ENCODE results near the gene AGBL5.
A peak's percentile ranks its signal among the peaks of the same experiment; 100 is the strongest.

The AGBL5 gene, protein sequence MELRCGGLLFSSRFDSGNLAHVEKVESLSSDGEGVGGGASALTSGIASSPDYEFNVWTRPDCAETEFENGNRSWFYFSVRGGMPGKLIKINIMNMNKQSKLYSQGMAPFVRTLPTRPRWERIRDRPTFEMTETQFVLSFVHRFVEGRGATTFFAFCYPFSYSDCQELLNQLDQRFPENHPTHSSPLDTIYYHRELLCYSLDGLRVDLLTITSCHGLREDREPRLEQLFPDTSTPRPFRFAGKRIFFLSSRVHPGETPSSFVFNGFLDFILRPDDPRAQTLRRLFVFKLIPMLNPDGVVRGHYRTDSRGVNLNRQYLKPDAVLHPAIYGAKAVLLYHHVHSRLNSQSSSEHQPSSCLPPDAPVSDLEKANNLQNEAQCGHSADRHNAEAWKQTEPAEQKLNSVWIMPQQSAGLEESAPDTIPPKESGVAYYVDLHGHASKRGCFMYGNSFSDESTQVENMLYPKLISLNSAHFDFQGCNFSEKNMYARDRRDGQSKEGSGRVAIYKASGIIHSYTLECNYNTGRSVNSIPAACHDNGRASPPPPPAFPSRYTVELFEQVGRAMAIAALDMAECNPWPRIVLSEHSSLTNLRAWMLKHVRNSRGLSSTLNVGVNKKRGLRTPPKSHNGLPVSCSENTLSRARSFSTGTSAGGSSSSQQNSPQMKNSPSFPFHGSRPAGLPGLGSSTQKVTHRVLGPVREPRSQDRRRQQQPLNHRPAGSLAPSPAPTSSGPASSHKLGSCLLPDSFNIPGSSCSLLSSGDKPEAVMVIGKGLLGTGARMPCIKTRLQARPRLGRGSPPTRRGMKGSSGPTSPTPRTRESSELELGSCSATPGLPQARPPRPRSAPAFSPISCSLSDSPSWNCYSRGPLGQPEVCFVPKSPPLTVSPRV

GRCh38 chr2:27050996-27051901 is at the start of gene AGBL5:
AGBL5 (plus strand) TSS chr2:27051668; CDS start chr2:27052959, 1,291 bp downstream.
- DNase-seq (ENCODE audit: low spot score) = peak; percentile 99

DNA sequence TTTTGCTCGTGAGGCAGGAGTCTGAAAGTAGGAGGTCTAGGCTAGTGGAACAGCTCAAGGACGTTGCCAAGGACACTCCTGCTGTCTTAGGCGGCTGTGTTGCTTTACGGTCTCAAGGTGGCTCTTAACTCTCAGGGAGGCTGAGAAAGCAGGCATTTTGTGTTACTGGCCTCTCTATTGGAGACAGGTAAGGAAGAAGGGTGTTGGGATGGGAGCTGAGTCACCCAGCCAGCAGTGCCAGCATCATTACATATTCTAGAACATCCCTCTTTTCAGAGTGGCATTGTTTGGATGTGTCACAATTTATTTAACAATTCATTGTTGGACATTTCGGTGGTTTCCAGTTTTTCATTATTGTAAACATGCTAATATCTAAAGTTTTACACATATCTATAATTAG is 49.5 kb upstream of the AGBL5 start:
- DNase-seq (ENCODE audit: low spot score) = no peak

DNA sequence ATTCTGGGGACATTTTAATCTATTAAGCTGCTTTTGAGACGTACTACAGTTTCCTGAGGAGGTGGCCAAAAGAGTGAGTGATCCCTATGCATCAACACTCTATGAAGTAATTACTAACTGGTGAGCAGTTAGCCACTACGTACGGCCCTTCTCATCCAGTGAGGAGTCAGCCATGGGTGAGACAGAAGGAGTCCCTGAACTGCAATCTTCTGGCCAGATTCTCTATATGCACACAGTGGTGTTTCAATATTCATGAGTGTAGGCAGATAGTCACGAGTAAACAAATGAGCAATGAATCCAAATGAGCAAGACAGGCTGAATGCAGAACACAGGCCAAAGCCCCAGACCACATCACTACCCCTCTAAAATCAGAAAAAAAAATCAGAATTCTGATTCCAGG is 48.5 kb upstream of the AGBL5 start:
- no peak for DNase-seq (ENCODE audit: low spot score)

DNA sequence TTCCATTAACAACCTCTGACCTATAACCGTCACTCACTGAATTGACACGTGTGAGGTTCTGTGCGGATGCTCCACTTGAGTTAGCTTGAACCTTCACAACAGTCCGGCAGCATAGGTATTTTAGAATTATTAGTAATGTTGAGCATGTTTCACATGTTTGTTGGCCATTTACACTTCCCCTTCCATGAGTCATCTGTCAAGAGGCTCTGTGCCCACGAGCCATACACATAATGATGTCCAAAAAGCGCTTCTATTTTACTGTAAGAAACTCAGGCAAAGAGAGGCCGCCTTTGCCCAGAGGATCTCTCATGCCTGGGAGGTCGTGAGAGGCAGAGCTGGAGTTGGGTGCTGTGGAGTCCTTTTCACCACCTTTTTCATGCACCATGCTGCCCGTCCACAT is 47.6 kb upstream of the AGBL5 start:
- peak; percentile 27 for DNase-seq (ENCODE audit: low spot score)

GRCh38 chr2:27006602-27007415 is 44.7 kb upstream of the AGBL5 start:
- DNase-seq (ENCODE audit: low spot score) = no peak

GRCh38 chr2:27007416-27008374 is 43.8 kb upstream of the AGBL5 start:
- no peak for DNase-seq (ENCODE audit: low spot score)

DNA sequence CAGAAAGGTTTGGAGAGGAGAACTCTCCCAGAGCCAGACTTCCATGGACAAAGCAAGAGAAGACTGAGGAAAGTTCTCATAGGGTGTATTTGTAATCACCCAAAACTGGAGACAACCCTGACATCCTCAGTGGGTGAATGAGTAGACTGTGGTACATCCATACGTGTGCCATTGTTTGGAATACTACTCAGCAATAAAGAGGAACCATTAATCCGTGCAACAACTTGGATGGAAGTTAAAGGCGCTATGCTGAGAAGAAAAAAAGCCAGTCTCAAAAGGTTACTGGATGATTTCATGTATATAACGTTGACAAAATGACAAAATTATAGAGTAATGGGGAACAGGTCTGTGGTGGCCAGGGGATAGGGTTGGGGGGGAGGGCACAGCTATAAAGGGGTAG is 42.8 kb upstream of the AGBL5 start:
- DNase-seq (ENCODE audit: low spot score) = no peak

GRCh38 chr2:27009083-27009482 is 42.4 kb upstream of the AGBL5 start:
- no peak for DNase-seq (ENCODE audit: low spot score)

DNA sequence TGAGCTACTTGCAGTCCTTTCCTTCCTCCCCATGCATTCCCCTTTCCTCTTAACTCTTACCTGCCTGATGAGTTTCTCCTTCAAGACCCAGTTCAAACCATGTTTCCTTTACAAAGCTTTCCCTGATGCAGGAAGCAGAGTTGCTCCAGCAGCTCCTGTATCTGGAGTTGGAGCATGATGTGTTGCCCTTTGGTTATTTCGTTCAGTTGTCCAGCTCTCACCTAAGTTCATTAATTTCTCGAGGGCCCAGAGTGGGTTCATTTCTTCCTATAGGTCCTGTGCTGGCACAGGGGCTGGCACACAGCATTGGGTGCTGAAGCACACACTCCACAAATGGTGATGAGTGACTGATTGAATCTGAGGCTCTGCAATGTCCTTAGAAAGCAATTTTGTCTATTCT is 41.8 kb upstream of the AGBL5 start:
- no peak for DNase-seq (ENCODE audit: low spot score)

GRCh38 chr2:27010139-27010538 is 41.3 kb upstream of the AGBL5 start:
- no peak for DNase-seq (ENCODE audit: low spot score)

DNA sequence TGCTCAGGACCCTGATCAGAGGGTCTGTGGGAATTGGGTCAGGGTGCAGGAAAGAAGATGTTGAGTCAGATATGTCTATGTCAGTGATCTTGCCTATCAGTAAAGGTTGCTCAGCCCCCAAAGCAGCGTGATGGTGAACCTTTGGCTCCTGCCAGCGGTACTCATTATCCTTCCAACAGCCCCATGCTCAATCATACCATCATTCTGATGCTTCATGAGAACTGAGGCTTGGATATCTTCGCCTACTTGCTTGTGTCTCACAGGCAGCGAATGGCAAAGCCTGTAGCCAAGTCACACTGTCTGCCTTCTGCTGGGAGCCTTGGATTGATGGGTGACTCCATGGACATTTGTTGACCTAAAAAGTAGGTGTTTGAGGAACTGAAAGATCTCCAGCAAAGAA is 37.7 kb upstream of the AGBL5 start:
- DNase-seq (ENCODE audit: low spot score) = no peak

- DNase-seq (ENCODE audit: low spot score) = no peak
Measured at GRCh38 chr2:27014771-27015433, 36.6 kb upstream of the AGBL5 start.

DNA sequence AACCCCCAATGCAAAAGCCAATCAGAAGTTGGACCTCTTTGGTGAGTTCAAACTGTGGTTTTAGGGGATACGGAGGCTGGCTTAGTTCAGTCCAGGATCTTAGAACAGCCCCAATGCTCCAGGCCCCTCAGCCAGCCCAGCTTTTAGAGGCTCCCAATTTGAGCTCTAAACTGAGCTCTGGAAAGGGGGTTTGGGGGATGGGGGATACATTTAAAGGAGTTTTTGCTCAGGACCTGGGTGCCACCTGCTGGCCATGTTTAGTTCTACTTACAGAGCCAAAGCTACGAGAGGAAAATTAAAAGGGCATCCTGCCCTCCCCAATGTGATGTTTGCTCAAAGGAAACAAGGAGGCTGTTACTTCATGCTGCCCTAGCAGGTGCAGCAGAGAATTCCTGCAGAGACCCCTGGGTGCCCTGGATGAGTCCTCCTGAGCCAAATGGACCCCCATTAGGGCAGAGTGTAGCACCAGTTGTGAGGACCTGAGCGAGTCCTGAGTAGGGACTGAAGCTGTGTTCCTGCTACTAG is 34.6 kb upstream of the AGBL5 start:
- peak; percentile 81 for DNase-seq (ENCODE audit: low spot score)

GRCh38 chr2:27018142-27018541 is 33.3 kb upstream of the AGBL5 start:
- DNase-seq (ENCODE audit: low spot score) = no peak

DNA sequence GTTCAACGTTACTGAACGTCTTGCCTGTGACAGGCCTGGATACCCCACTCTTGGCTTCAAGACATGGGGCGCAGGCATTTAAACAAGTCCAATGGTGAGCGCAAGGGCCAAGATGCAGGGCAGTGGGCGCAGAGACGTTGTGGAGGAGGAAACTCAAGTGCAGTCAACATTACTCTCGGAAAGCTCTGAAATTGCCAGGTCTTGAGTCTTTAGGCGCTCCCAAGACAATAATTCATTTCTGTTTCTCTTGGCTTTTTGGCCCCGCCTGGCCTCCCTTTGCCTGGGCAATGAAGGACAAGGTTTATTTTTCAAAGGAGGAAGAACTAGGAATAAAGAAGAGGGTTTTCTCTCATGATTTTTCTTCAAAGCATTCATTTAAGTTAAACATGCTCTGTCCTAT is 32.0 kb upstream of the AGBL5 start:
- DNase-seq (ENCODE audit: low spot score) = no peak

DNA sequence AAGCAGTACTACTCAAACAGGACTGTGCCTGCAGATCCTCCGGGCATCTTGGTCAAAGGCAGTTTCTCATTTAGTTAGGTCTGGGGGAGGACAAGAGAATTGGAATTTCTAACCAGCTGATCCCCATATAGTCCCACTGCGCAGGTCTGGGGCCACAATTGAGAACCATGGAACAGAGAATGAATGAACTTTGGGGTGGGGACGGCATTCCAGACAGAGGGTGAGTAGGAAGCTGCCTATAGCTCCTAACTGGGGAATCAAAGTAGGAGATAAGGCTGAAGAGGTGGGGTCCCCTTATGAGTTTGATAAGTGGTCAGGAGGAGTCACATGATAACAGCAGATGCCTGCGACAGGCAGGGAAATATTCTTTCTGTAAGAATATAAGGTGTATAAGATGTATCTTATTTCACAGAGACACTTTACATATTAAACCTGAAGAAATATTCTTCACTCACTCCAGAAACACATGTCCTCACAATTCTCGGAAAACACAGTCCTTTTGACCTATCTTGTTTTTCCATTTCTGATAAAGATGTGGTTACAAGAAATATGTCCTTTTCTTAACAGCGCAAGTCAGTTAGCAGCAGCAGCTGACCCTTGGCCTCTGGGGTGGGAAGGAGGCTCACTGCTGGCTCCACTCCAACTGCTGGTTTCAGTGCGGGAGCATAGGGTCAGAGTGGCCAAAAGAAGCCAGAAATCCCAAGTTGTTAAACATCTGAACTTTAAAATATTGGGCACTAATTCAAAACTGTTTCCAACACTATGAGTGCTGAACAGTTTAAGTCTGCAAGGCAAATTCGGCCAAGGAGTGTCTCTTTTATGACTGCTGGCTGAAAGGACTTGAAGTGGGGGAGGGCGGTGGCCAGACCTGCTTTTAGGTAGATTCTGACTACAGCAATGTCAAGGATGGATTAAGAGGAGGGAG is 31.3 kb upstream of the AGBL5 start:
- no peak for DNase-seq (ENCODE audit: low spot score)

DNA sequence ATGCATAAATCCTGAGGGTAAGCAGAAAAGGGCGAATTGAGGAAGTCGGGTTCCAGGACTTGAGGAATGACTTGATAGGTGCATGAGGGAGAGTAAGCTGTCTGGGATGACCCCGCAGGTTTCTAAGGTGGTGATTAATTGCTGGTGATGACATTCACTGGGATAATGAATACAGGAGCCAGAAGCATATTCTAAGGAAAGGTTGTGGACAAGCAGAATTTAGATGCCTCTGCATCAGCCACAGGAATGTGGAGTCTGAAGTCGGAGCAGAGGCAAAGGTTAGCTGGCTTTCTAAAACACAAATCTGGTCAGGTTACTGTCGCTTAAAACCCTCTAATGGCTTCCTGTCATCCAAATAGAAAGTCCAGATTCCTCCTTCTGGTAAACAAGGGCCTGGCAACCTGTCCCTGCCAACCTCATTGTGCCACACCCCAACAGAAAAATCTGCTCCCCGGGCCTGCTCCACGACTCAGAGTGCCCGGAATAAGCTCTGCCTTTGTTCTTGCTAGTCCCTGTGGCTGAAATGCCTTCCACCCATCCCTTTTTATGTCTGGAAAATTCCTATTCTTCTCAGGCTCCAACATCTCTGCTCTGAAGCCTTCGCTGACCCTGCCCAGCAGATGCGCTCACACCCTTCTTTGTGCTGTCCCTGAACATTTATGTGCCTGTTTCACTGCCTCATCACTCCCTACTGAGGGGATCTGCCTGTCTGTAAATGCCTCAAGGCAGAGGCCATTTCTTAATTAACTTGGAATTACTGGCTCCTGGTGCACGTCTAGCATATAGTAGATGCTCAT is 30.0 kb upstream of the AGBL5 start:
- DNase-seq (ENCODE audit: low spot score) = peak; percentile 39

Data from GM03348 (cell line).